K562 (cell line): ENCODE data around the gene TTC31. TPM values are rescaled to one million over a fixed set of nuclear protein-coding genes. Genes with fewer than 3 reads are reported as not detected.
A peak's percentile ranks its signal among the peaks of the same experiment; 100 is the strongest.

Experiments
- ADNP ChIP-seq: fragments of 200-800 bp; sonication (Bioruptor generic); IDR thresholded peaks from 2 replicates; pipeline ENCODE4 v1.6.1; 2016; ENCODE audit warnings: missing genetic modification characterization, missing compliant biosample characterization
- CBFA2T3 ChIP-seq: fragments of 450-650 bp; IDR thresholded peaks from 2 replicates; pipeline ENCODE4 v1.6.1; 2017
- DPF2 ChIP-seq: fragments of 450-650 bp; IDR thresholded peaks from 2 replicates; pipeline ENCODE4 v1.6.1; 2016
- HMG20A ChIP-seq: fragments of 450-650 bp; formaldehyde crosslinking; conservative IDR thresholded peaks from 2 replicates; pipeline ENCODE4 v1.4.0; 2020; ENCODE audit warnings: mild to moderate bottlenecking, mixed read lengths
- HNRNPH1 ChIP-seq: fragments of 200-400 bp; formaldehyde crosslinking; optimal IDR thresholded peaks from 2 replicates; pipeline ENCODE3; 2017; ENCODE audit warnings: low read depth, mild to moderate bottlenecking, low read length, moderate library complexity
- ILK ChIP-seq: fragments of 450-650 bp; IDR thresholded peaks from 2 replicates; pipeline ENCODE4 v1.6.1; 2016; ENCODE audit warnings: missing genetic modification characterization, low read depth, mild to moderate bottlenecking, missing compliant biosample characterization, moderate library complexity, borderline replicate concordance
- POLR3G ChIP-seq: IDR thresholded peaks from 2 replicates; pipeline ENCODE4 v1.6.1; 2011; ENCODE audit not compliant: insufficient read length, insufficient replicate concordance; ENCODE audit errors: extremely low read depth
- PRPF4 ChIP-seq: fragments of 200-400 bp; formaldehyde crosslinking; IDR thresholded peaks from one replicate; pipeline ENCODE4 v1.6.1; 2017; ENCODE audit warnings: low read length, low read depth, mild to moderate bottlenecking; ENCODE audit not compliant: insufficient read depth, poor library complexity, severe bottlenecking
- SMARCC2 ChIP-seq: fragments of 450-650 bp; IDR thresholded peaks from 2 replicates; pipeline ENCODE4 v1.6.1; 2017; ENCODE audit warnings: antibody characterized with exemption, moderate library complexity, mild to moderate bottlenecking, low read depth
- SMARCE1 ChIP-seq: fragments of 450-650 bp; IDR thresholded peaks from 2 replicates; pipeline ENCODE4 v1.7.1; 2016; ENCODE audit warnings: mild to moderate bottlenecking
- SOX6 ChIP-seq: fragments of 450-650 bp; IDR thresholded peaks from 2 replicates; pipeline ENCODE4 v1.6.1; 2014; ENCODE audit warnings: mild to moderate bottlenecking
- SRSF1 ChIP-seq: fragments of 200-400 bp; formaldehyde crosslinking; IDR thresholded peaks from 2 replicates; pipeline ENCODE4 v1.6.1; 2017; ENCODE audit warnings: mild to moderate bottlenecking, low read depth, low read length, moderate library complexity
- STAT5A ChIP-seq: IDR thresholded peaks from 2 replicates; pipeline ENCODE4 v1.6.1; 2012; ENCODE audit warnings: low read length, inconsistent platforms, borderline replicate concordance
- TFAM ChIP-seq: fragments of 250-450 bp; sonication (Bioruptor Pico); conservative IDR thresholded peaks from 2 replicates; pipeline ENCODE4 v1.5.0; 2021; ENCODE audit warnings: mild to moderate bottlenecking, moderate library complexity
- THRA ChIP-seq: fragments of 450-650 bp; IDR thresholded peaks from 2 replicates; pipeline ENCODE4 v1.6.1; 2017; ENCODE audit warnings: mild to moderate bottlenecking, moderate library complexity
- ZBTB1 ChIP-seq: sonication (generic); formaldehyde crosslinking; IDR thresholded peaks from 2 replicates; pipeline ENCODE4 v1.8.1; 2023; ENCODE audit warnings: missing genetic modification reagents, low read depth, mild to moderate bottlenecking, borderline replicate concordance
- ZMIZ1 ChIP-seq, 2 experiments: fragments of 150-350 bp in 1 of 2; IDR thresholded peaks; 2 replicates each; pipeline ENCODE4 v1.6.1; 2012 to 2016; ENCODE audit warnings: low read depth in 2 of 2, low read length in 2 of 2, mild to moderate bottlenecking in 1 of 2, moderate library complexity in 1 of 2
- ZNF263 ChIP-seq: sonication (generic); formaldehyde crosslinking; IDR thresholded peaks from 2 replicates; pipeline ENCODE4 v1.8.0; 2022; ENCODE audit warnings: mild to moderate bottlenecking, missing genetic modification reagents, borderline replicate concordance
- ZNF395 ChIP-seq: fragments of 200-800 bp; sonication (Bioruptor generic); IDR thresholded peaks from 2 replicates; pipeline ENCODE4 v1.6.1; 2017; ENCODE audit warnings: missing genetic modification characterization, missing compliant biosample characterization
- polyA plus RNA-seq, 8 experiments: library from polyadenylated mRNA; depleted of rRNA in 4 of 8; stranded (reverse) in 5 of 8; unstranded in 3 of 8; fragments of >200 nt; fragmentation: Nextera tagmentation in 2 of 8; fragmentation: Illumina TruSeq in 1 of 8; extraction: Ambion mirVana in 2 of 8; extraction: Trizol in 1 of 8; gene quantifications; 2 replicates each; pipeline versions ENCODE4 v1.2.1 to v1.2.3, GENCODE V29; 2011 to 2014; ENCODE audit warnings: inconsistent platforms in 1 of 8, missing spikeins in 1 of 8
- total RNA-seq, 7 experiments: library from RNA; depleted of rRNA in 6 of 7; stranded (reverse); fragments of >200 nt in 6 of 7; fragmentation: Illumina TruSeq in 2 of 7; extraction: Trizol in 2 of 7; gene quantifications; 2 replicates each; pipeline versions ENCODE4 v1.2.1 to v1.2.3, GENCODE V29; 2011 to 2021; ENCODE audit warnings: low replicate concordance in 1 of 7

Gene TTC31
- total and polyA plus RNA-seq, 9 of the 15 experiments (the other 6 are each of a cell fraction or from before 2014, with no cell fraction given) = 4.7 to 30.5 (median 15.9) TPM

GRCh38 chr2:74507145-74507925 is 24.5 kb downstream of the TTC31 start, which contains the start of gene PCGF1 (continued):
- TF ChIP-seq ZMIZ1 (IDR thresholded peaks at IDR 0.05; ENCODE audit: low read depth in 2 of 2, low read length in 2 of 2) (no peak), STAT5A (no peak), ZNF395 (CRISPR knock-in tag) (peak; percentile 89), HNRNPH1 (no peak), ILK (tag) (no peak), DPF2 (no peak; the same call in 1 of the 2 replicates), POLR3G (no peak), SMARCC2 (no peak), SMARCE1 (no peak), ZBTB1 (CRISPR knock-in tag) (peak; percentile 17; the same call in 1 of the 2 replicates), PRPF4 (no peak), ZNF263 (CRISPR knock-in tag) (no peak), CBFA2T3 (peak; percentile 29; the same call in 1 of the 2 replicates), SOX6 (no peak), THRA (no peak), HMG20A (CRISPR knock-in tag) (no peak), ADNP (tag) (no peak), SRSF1 (no peak), TFAM (no peak)
